ENCODE data around the gene CDC6. TPM values are rescaled to one million over a fixed set of nuclear protein-coding genes. Genes with fewer than 3 reads are reported as not detected.

The CDC6 gene, protein sequence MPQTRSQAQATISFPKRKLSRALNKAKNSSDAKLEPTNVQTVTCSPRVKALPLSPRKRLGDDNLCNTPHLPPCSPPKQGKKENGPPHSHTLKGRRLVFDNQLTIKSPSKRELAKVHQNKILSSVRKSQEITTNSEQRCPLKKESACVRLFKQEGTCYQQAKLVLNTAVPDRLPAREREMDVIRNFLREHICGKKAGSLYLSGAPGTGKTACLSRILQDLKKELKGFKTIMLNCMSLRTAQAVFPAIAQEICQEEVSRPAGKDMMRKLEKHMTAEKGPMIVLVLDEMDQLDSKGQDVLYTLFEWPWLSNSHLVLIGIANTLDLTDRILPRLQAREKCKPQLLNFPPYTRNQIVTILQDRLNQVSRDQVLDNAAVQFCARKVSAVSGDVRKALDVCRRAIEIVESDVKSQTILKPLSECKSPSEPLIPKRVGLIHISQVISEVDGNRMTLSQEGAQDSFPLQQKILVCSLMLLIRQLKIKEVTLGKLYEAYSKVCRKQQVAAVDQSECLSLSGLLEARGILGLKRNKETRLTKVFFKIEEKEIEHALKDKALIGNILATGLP
- total RNA-seq, result 10 to 100 TPM in 1 of 4 donors, 1 to 10 TPM in 3; 2.5 to 21.5 (median 3.4) TPM

DNA sequence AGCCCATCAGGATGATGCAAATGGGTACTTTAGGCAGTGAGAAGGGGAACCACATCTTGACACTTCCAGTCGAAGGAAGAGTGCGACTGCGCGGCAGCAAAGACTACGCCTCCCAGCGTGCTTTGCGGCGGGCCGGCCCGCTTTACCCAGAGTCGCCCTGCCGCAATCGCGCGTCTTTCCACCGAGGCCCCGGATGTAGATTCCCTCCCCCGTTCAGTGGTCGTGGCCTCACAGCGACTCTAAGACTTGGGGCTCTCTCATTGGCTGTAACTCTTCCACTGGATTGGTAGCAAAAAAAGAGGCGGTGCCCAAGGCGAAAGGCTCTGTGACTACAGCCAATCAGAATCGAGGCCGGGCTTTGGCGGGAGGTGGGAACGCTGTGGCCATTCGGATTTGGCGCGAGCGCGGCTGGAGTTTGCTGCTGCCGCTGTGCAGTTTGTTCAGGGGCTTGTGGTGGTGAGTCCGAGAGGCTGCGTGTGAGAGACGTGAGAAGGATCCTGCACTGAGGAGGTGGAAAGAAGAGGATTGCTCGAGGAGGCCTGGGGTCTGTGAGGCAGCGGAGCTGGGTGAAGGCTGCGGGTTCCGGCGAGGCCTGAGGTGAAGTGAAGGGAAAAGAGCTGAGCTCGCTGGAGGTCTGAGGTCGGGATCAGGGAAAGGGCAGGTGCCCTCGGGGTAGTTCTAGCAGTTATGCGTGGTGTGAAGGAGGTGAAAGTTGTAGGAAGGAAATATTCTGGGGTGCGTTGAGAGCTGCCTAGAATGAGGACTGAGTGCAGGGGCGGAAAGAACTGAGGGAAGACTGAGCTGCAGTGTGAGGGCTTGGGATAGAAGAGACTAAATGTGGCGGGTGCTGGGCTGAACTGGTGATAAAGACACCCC lies at the start of gene CDC6:
Gene CDC6 (plus strand): TSS at position 386 of the 876 bp plus-strand sequence. CDS start 1,542 bp downstream, outside the sequence.
- H3K4me3 ChIP-seq, result peak within 1 kb of the TSS; percentile 31 to 63 (median 58)
- peak; percentile 97 to 99 (median 98) for DNase-seq
- H3K36me3 ChIP-seq, result no peaks in the 10 kb centered on the region
- peak within 1 kb of the TSS in 3 of 4 donors; percentile 2 to 43 (median 37) for H3K27ac ChIP-seq
- peak in 1 of 2 donors; percentile 19 for TF ChIP-seq POLR2A (IDR thresholded peaks at IDR 0.05)
- TF ChIP-seq, protein P1, sequence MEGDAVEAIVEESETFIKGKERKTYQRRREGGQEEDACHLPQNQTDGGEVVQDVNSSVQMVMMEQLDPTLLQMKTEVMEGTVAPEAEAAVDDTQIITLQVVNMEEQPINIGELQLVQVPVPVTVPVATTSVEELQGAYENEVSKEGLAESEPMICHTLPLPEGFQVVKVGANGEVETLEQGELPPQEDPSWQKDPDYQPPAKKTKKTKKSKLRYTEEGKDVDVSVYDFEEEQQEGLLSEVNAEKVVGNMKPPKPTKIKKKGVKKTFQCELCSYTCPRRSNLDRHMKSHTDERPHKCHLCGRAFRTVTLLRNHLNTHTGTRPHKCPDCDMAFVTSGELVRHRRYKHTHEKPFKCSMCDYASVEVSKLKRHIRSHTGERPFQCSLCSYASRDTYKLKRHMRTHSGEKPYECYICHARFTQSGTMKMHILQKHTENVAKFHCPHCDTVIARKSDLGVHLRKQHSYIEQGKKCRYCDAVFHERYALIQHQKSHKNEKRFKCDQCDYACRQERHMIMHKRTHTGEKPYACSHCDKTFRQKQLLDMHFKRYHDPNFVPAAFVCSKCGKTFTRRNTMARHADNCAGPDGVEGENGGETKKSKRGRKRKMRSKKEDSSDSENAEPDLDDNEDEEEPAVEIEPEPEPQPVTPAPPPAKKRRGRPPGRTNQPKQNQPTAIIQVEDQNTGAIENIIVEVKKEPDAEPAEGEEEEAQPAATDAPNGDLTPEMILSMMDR (IDR thresholded peaks at IDR 0.05), result no peak
- H3K9me3 ChIP-seq, result no peaks in the 10 kb centered on the region
- peaks cover 0 to 33% (median 3%) of the 10 kb centered on the region in 4 donors for H3K4me1 ChIP-seq
- H3K27me3 ChIP-seq, result no peaks in the 10 kb centered on the region

DNA sequence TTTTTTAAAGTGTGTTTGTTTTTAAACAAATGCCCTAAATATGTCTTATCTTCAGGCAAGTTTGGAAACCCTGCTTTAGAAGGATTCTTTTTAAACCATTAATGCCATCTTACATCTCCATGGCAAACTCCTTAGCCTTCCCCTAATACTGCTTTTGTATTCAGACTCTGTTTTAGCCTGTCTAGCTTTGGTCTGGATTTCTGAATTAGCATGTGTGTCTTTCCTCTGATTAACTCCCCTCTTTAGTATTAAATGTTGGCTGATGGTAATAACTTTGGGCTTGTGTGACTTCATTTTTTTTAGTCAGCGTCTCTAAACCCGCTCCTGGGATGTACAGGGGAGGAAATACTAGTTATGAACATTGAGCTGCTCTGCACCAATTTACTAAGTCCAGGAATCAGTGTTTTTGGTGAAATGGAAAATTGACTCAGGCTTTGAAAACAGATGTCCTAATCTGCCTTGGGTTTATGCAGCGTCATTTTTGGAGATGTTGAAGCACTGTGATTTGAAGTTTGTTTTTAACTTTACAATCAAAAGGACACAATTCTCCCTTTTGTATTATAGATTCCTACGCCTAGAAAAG lies 46.3 kb upstream of the CDC6 start:
- Histone ChIP-seq H3K4me1 (no peaks in the 10 kb centered on the region), H3K27ac (no peak overlapping the region), H3K4me3 (no peak overlapping the region), H3K9me3 (no peaks in the 10 kb centered on the region), H3K36me3 (peaks cover 0 to 13% (median 0%) of the 10 kb centered on the region in 3 donors), H3K27me3 (no peaks in the 10 kb centered on the region)
- DNase-seq, result no peak
- TF ChIP-seq, protein P1 (IDR thresholded peaks at IDR 0.05), result no peak
- no peak for TF ChIP-seq POLR2A (IDR thresholded peaks at IDR 0.05)

DNA sequence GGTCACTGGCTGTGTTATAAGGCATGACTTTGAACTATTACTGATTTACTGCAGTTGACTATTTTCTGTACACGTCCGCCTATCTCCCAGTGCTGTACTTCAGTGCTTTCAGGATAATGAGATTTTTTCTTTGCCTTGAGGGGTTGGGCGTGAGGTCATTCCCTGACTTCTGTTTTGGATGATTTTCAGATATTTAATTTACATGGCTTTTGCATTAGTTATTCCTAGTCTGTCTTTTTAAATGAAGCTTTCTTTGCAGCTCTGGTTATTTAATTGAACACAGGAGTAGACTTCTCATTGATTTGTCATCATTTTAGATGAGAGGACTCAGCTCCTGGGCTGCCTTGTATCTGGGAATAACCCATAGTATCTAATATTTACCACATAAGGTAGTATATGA lies 44.9 kb upstream of the CDC6 start:
- Histone ChIP-seq H3K27ac (no peak overlapping the region), H3K4me3 (no peak overlapping the region), H3K27me3 (no peaks in the 10 kb centered on the region), H3K4me1 (no peaks in the 10 kb centered on the region), H3K36me3 (peaks cover 0 to 13% (median 0%) of the 10 kb centered on the region in 3 donors), H3K9me3 (no peaks in the 10 kb centered on the region)
- TF ChIP-seq, protein P1 (IDR thresholded peaks at IDR 0.05), result no peak
- no peak for TF ChIP-seq POLR2A (IDR thresholded peaks at IDR 0.05)
- no peak for DNase-seq

DNA sequence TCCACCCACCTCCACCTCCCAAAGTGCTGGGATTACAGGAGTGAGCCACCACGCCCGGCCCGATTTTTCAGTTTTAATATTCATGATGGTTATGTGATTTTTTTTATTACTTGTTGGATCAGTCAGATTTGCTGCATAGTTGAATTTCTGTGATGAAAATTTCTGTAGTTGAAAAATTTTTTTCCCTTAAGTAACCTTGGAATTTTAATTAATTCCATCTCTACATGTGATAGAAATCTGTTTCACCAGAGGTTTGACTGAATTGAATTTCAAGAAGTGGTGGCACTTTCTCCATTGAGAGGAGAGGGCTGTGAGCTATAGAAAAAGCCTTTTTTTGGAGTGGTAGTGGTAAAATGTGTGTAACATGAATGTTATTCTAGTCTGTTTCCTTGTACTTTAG lies 43.9 kb upstream of the CDC6 start:
- peaks cover 0 to 13% (median 0%) of the 10 kb centered on the region in 3 donors for H3K36me3 ChIP-seq
- H3K9me3 ChIP-seq, result no peaks in the 10 kb centered on the region
- H3K4me3 ChIP-seq, result no peak overlapping the region
- H3K27ac ChIP-seq, result no peak overlapping the region
- H3K4me1 ChIP-seq, result no peaks in the 10 kb centered on the region
- DNase-seq, result no peak
- TF ChIP-seq POLR2A (IDR thresholded peaks at IDR 0.05), result no peak
- TF ChIP-seq, protein P1 (IDR thresholded peaks at IDR 0.05), result no peak
- H3K27me3 ChIP-seq, result no peaks in the 10 kb centered on the region

DNA sequence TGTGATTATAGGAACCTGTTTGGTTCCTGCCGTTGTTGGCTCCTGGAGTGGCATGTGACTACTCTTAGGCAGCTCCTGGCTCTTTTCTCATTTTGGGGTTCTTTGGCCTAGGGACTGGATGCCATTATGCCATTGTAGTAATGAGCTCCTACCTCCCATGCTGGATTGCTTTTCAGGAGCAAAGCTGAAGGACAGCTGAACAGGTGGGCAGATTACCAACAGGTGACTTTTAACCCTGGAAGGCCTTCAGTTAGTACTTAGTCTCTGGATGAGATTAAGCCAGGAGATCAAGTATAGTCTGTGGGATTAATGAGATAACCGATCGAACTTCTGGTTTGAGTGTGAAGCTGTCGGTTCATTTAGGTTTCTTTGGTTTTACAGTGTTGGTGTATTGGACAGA lies 43.4 kb upstream of the CDC6 start:
- H3K27ac ChIP-seq, result no peak overlapping the region
- TF ChIP-seq, protein P1 (IDR thresholded peaks at IDR 0.05), result no peak
- no peak for TF ChIP-seq POLR2A (IDR thresholded peaks at IDR 0.05)
- H3K36me3 ChIP-seq, result peaks cover 0 to 13% (median 0%) of the 10 kb centered on the region in 3 donors
- no peaks in the 10 kb centered on the region for H3K9me3 ChIP-seq
- H3K4me1 ChIP-seq, result no peaks in the 10 kb centered on the region
- no peaks in the 10 kb centered on the region for H3K27me3 ChIP-seq
- DNase-seq, result no peak
- no peak overlapping the region for H3K4me3 ChIP-seq

All from Peyer's patch (tissue), 4 donors.